Duodenal mucosa (tissue), 2 donors: ENCODE results near the gene AQP1.
A peak's percentile ranks its signal among the peaks of the same experiment; 100 is the strongest.

Experiments
- H3K27ac ChIP-seq: one replicate; pipeline ENCODE4 v1.7.0; 2013; ENCODE audit warnings: low read depth, low read length
- H3K27me3 ChIP-seq, 2 donors: one replicate each; pipeline ENCODE4 v1.7.0; 2013; ENCODE audit warnings: low read length in 2 of 2, control low read depth in 1 of 2; ENCODE audit not compliant: insufficient read depth in 2 of 2, control insufficient read depth in 1 of 2
- H3K36me3 ChIP-seq, 2 donors: one replicate each; pipeline ENCODE4 v1.7.0; 2013; ENCODE audit warnings: low read length in 2 of 2, control low read depth in 1 of 2; ENCODE audit not compliant: insufficient read depth in 2 of 2, control insufficient read depth in 1 of 2
- H3K4me1 ChIP-seq, 2 donors: one replicate each; pipeline ENCODE4 v1.7.0; 2013; ENCODE audit warnings: low read length in 2 of 2, control low read depth in 1 of 2; ENCODE audit not compliant: insufficient read depth in 2 of 2, control insufficient read depth in 1 of 2
- H3K4me3 ChIP-seq, 2 donors: one replicate each; pipeline ENCODE4 v1.7.0; 2013; ENCODE audit warnings: low read length in 2 of 2, low read depth in 1 of 2
- H3K9ac ChIP-seq, 2 donors: one replicate each; pipeline ENCODE4 v1.7.0; 2013; ENCODE audit warnings: low read length in 2 of 2, low read depth in 1 of 2
- H3K9me3 ChIP-seq, 2 donors: one replicate each; pipeline ENCODE4 v1.7.0; 2013; ENCODE audit warnings: low read length in 2 of 2, control low read depth in 1 of 2; ENCODE audit not compliant: control insufficient read depth in 1 of 2

Gene AQP1

DNA sequence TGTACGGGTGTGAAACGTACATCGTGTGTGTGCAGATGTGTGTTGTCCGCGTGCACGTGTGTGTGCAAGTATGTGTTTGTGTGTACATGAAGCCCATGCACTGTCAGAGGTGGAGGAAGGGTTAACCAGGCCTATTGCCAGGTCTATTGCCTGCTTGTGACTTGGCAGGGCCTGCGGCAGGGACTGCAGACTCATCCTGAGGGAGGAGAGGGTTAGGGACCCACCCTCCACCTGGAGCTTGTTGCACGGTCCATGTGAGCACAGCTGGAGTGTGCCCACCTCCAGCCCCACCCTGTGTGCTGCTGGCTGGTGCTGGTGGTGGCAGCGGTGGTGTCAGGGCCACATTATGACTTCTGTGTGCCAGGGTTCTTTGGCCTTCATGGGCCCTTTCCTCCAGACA, 7.1 kb upstream of the AQP1 start:
- H3K27me3 ChIP-seq, result no peaks in the 10 kb centered on the region
- H3K4me1 ChIP-seq, result peaks cover 17 to 61% of the 10 kb centered on the region in 2 donors
- H3K9ac ChIP-seq, result peak overlapping the region in 1 of 2 donors; percentile 15
- peak overlapping the region in 1 of 2 donors; percentile 48 for H3K4me3 ChIP-seq
- no peaks in the 10 kb centered on the region for H3K36me3 ChIP-seq
- H3K9me3 ChIP-seq, result no peaks in the 10 kb centered on the region
- H3K27ac ChIP-seq, result no peak overlapping the region

DNA sequence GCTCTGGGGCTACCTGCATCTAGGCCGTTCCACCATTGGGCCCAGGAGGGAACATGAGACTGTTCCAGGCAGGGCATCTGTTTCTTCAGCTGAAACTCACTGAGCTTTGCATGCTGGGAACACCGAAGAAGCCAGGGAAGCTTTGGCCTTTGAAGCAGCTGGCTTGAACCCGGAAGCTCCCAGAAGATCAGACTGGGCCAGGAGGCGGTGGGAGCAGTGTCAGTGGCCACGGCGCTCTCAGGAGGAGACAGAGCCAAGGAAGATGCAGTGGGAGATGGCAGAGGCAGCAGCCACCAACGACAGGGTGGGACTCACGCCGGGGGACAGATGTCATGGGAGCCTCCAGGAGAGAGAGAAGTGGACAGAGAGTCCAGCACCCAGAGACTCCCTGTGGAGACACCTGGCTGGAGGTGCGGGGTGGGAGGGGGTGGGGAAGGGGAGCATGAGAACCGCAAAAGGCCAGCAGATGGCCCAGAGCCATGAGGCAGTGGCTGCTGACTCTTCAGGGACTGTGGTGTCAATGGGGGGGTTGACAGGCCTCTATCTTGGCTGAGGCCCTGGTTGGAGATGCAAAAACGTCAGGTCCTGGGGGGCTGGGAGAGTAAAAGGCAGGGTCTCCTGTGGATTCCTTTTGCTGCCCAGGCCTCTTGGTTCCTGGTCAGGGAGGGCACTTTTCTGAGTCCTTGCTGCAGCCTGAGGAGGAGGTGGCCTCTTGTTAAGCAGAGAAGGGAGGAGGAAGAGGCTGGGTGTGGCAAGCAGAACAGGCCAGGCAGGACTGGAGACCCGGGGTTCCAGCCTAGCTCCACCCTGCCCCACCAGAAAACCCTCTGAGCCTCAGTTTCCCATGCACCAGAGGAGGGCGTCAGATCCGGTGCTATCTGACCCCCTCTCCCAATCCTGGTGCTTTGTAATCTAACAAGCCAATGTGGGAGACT, 6.3 kb upstream of the AQP1 start:
- H3K4me3 ChIP-seq, result peak overlapping the region; percentile 48 to 59
- H3K36me3 ChIP-seq, result no peaks in the 10 kb centered on the region
- peak overlapping the region; percentile 38 for H3K27ac ChIP-seq
- no peaks in the 10 kb centered on the region for H3K9me3 ChIP-seq
- no peaks in the 10 kb centered on the region for H3K27me3 ChIP-seq
- H3K4me1 ChIP-seq, result peaks cover 24 to 65% of the 10 kb centered on the region in 2 donors
- peak overlapping the region; percentile 62 to 63 for H3K9ac ChIP-seq

DNA sequence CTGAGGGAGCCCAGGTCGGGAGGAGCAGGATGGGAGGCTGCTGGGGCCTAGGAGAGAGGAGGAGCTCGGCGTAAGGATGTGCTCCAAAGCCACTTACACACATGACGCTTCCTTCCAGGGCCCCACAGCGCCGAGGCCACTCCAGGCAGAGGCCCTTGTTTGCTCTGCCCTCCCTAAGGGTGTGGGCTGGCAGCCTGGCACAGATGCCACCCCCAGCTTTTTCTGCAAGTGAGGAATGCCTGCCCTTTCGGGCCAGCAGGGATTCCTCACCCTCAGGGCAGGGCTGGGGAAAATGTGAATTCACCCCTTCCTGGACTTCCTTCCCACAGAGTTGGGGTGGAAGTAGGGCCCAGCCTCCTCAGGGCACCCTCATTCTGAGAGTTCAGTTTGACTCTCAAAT, 5.6 kb upstream of the AQP1 start:
- H3K4me1 ChIP-seq, result peaks cover 29 to 70% of the 10 kb centered on the region in 2 donors
- no peaks in the 10 kb centered on the region for H3K27me3 ChIP-seq
- H3K27ac ChIP-seq, result peak overlapping the region; percentile 38
- peak overlapping the region; percentile 62 to 63 for H3K9ac ChIP-seq
- H3K36me3 ChIP-seq, result no peaks in the 10 kb centered on the region
- peak overlapping the region; percentile 38 to 59 for H3K4me3 ChIP-seq
- H3K9me3 ChIP-seq, result no peaks in the 10 kb centered on the region

DNA sequence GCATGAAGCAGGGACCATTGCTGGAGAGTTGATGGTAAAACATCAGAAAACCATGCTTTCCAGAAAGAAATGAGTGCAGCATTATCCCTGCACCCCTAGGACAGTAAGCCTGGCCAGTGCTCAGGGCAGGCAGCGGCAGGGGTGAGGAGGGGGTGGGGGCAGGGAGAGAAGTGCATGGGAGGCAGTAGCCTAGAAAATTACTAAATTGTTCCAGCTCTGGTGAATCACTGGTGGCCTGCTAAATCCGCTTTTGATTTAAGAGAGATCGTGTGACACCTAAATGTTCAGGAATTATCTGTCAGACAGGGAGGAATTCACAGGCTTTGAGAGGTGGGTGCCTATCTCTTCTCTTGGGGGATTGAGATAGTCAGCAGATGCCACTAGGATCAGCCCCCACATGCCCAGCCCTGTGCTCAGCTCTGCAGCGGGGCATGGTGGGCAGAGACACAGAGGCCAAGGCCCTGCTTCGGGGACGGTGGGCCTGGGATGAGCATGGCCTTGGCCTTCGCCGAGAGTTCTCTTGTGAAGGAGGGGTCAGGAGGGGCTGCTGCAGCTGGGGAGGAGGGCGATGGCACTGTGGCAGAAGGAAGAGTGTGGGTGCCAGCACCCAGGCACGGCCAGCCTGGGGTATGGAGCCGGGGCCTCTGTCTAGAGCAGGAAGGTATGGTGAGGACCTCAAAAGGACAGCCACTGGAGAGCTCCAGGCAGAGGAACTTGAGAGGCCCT, 5.0 kb upstream of the AQP1 start:
- H3K36me3 ChIP-seq, result no peaks in the 10 kb centered on the region

DNA sequence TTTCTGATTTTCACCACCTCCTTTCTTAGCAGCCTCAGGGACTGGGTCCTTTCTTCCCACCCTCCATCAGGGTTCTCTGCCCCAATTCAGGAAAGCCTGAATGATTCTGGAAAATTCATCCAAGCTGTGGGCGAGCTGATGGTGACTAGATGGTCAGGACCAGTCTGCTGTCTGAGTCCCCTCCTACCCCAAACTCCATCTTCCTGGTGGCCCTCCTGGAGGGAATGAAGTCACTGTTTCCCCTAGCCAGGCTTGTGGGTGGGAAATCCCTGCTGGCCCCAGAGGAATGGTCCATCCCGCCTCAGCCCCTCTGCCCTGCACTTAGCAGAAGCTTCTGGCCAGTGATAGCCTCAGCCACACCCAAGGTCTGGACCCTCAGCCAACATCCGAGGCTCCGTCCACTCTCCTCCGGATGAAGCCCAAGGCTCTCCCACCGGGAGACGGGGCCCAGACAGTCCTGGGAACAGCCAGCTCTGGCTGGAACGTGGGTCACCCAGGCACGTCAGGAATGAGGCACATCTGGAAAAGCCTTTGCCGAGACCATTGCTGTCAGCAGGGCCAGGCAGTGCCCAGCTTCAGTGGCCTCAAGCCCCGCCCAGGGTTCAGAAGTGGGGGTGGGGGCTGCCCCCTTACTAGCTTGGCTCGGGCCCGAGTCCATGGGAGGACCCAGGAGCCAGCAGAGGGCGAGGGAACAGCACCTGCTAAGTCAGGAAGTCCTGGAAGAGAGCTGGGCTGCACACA, 4.0 kb upstream of the AQP1 start:
- Histone ChIP-seq H3K27ac (no peak overlapping the region), H3K27me3 (no peaks in the 10 kb centered on the region), H3K4me1 (peaks cover 33 to 79% of the 10 kb centered on the region in 2 donors), H3K4me3 (no peak overlapping the region), H3K9ac (peak overlapping the region; percentile 12 to 47), H3K36me3 (no peaks in the 10 kb centered on the region), H3K9me3 (no peaks in the 10 kb centered on the region)

More for the DNA sequence above, 5.0 kb upstream of the AQP1 start:
- Histone ChIP-seq H3K4me3 (peak overlapping the region; percentile 38 to 59), H3K27me3 (no peaks in the 10 kb centered on the region), H3K27ac (no peak overlapping the region), H3K4me1 (peaks cover 31 to 74% of the 10 kb centered on the region in 2 donors), H3K9me3 (no peaks in the 10 kb centered on the region), H3K9ac (peak overlapping the region; percentile 62 to 63)

DNA sequence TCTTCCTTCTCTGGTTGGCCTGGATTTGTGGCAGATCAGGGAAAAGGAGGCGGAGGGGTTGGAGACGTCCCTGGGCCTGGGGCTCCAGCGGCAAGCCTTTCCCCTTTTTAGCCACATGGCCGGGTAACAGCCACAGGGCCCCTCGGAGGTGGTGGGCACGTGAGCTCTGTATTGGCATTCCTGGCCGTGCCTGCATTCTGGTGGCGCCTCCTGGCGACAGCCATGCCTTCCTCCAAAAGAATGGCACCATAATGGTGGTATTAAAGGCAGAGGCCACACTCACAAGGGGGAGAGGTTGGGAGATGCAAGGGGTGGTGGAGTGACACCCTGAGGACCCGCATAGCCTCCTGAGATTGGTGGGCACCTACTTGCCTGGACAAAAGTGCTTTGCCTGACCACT, 3.0 kb upstream of the AQP1 start:
- no peak overlapping the region for H3K27ac ChIP-seq
- H3K27me3 ChIP-seq, result no peaks in the 10 kb centered on the region
- peaks cover 34 to 87% of the 10 kb centered on the region in 2 donors for H3K4me1 ChIP-seq
- H3K36me3 ChIP-seq, result no peaks in the 10 kb centered on the region
- no peak overlapping the region for H3K9ac ChIP-seq
- H3K4me3 ChIP-seq, result no peak overlapping the region
- H3K9me3 ChIP-seq, result no peaks in the 10 kb centered on the region

DNA sequence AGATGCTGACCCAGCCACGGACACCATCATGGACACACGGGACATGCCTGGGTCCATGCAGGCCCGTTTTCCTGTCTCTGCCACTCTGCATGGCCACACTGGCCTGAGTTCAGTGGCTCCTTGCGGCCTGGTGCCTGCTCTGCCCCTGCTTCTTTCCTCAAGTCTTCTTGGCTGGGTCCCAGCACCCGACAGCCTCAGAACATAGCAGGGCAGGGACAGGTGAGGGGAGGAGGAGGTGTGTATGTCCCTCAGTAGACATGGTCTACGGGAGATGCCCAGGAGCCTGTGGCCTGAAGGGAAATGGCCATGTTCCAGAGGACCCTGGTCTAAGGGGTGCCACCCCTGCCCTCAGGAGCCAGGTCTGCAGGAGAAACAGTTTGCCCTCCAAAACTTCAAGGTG, 2.2 kb upstream of the AQP1 start:
- H3K27me3 ChIP-seq, result no peaks in the 10 kb centered on the region
- H3K9me3 ChIP-seq, result no peaks in the 10 kb centered on the region
- H3K36me3 ChIP-seq, result no peaks in the 10 kb centered on the region
- H3K9ac ChIP-seq, result no peak overlapping the region
- H3K4me1 ChIP-seq, result peaks cover 36 to 92% of the 10 kb centered on the region in 2 donors
- peak overlapping the region in 1 of 2 donors; percentile 11 for H3K4me3 ChIP-seq
- no peak overlapping the region for H3K27ac ChIP-seq

DNA sequence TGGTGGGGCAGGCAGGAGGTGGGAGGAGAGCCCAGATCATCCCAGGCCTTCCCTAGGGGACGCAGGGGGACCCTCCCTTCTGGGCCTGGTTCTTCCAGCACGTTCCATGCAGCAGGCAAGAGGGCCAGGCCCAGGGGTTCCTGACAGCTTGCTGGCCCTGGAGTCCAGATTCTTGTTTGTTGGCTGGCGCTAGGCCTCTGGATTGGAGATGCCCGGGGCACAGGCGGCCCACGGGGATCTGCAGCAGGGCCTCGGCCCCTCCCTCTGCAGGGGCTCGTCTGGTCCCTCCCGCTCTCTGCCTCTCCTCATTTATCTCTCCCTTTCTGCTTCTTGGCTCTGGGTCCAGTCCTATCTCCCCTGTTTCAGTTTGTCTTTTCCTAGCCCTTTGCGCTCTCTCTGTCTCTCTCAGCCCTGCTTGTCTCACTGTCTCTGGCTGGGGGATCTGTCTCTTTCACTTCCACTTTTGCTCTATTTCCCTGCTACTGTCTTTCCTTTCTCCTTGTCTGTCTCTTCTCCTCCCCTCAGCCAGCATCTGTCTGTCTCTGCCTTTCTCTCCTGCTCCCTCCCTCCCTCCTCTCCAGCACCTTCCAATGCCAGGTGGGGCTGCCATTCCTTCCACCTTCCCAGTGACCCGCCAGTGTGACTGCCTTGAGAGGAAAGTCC, 1.1 kb upstream of the AQP1 start:
- Histone ChIP-seq H3K36me3 (no peaks in the 10 kb centered on the region), H3K4me3 (peak overlapping the region in 1 of 2 donors; percentile 24), H3K27ac (no peak overlapping the region), H3K4me1 (peaks cover 40 to 94% of the 10 kb centered on the region in 2 donors), H3K9me3 (no peaks in the 10 kb centered on the region), H3K9ac (peak overlapping the region in 1 of 2 donors; percentile 0), H3K27me3 (no peaks in the 10 kb centered on the region)

DNA sequence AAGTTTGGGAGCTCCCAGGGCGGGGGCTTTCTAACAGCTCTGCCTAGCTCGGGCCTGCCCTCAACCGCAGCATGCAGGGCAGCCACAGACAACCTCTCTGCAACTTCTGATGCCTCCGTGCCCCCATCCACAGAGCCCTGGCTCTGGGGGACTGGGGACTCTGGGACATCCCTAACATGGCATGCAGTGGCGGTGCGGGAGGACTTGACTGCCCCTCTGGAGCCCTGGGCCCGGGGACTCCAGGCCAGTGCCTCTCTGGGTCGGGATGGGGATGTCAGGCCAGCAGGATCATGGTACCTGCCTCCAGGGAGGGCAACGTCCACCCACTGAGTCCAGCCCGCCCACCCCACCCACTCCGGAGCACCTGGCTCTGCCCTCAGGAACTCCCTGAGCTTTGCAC, 520 bp upstream of the AQP1 start:
- no peaks in the 10 kb centered on the region for H3K9me3 ChIP-seq
- H3K27ac ChIP-seq, result no peak overlapping the region
- no peak overlapping the region for H3K9ac ChIP-seq
- peak overlapping the region in 1 of 2 donors; percentile 24 for H3K4me3 ChIP-seq
- H3K27me3 ChIP-seq, result no peaks in the 10 kb centered on the region
- H3K36me3 ChIP-seq, result no peaks in the 10 kb centered on the region
- peaks cover 46 to 94% of the 10 kb centered on the region in 2 donors for H3K4me1 ChIP-seq
